Mesendoderm (in vitro differentiated cells): ENCODE measurements around the gene PTTG1IP2.
A peak's percentile ranks its signal among the peaks of the same experiment; 100 is the strongest.

Experiments used
- DNase-seq: peaks from one replicate; pipeline ENCODE4 v3.0.0; 2013
- H2AK5ac ChIP-seq: 2 replicates; pipeline ENCODE4 v1.6.1; 2013; ENCODE audit warnings: low read length, inconsistent platforms
- H2BK120ac ChIP-seq: 2 replicates; pipeline ENCODE4 v1.6.1; 2013; ENCODE audit warnings: low read depth, mild to moderate bottlenecking, low read length, moderate library complexity, mixed read lengths
- H2BK15ac ChIP-seq: replicated peaks from 2 replicates; pipeline ENCODE4 v1.6.1; 2013; ENCODE audit warnings: low read depth, mild to moderate bottlenecking, moderate library complexity
- H2BK5ac ChIP-seq: 2 replicates; pipeline ENCODE4 v1.6.1; 2013; ENCODE audit warnings: low read length, inconsistent platforms
- H3K18ac ChIP-seq: 2 replicates; pipeline ENCODE4 v1.6.1; 2013; ENCODE audit warnings: mild to moderate bottlenecking, low read length, mixed read lengths
- H3K23ac ChIP-seq: one replicate; pipeline ENCODE4 v1.6.1; 2013; ENCODE audit warnings: low read length
- H3K27ac ChIP-seq: 2 replicates; pipeline ENCODE4 v1.5.1; 2013; ENCODE audit warnings: low read depth, mild to moderate bottlenecking, inconsistent platforms, low read length, moderate library complexity
- H3K27me3 ChIP-seq: 2 replicates; pipeline ENCODE4 v1.6.1; 2013; ENCODE audit warnings: low read length, control low read depth, mild to moderate bottlenecking, inconsistent platforms; ENCODE audit not compliant: insufficient read depth, poor library complexity
- H3K36me3 ChIP-seq: 2 replicates; pipeline ENCODE4 v1.6.1; 2013; ENCODE audit warnings: low read length, inconsistent platforms; ENCODE audit not compliant: control insufficient read depth, insufficient read depth
- H3K4ac ChIP-seq: one replicate; pipeline ENCODE4 v1.6.1; 2013; ENCODE audit warnings: low read depth, mild to moderate bottlenecking, low read length, moderate library complexity
- H3K4me1 ChIP-seq: 2 replicates; pipeline ENCODE4 v1.6.1; 2013; ENCODE audit warnings: low read depth, low read length, inconsistent platforms; ENCODE audit not compliant: control insufficient read depth
- H3K4me2 ChIP-seq: 2 replicates; pipeline ENCODE4 v1.6.1; 2013; ENCODE audit warnings: low read length
- H3K4me3 ChIP-seq: 2 replicates; pipeline ENCODE4 v1.5.1; 2013; ENCODE audit warnings: mild to moderate bottlenecking, low read length
- H3K56ac ChIP-seq: one replicate; pipeline ENCODE4 v1.6.1; 2013; ENCODE audit warnings: low read length
- H3K79me1 ChIP-seq: 2 replicates; pipeline ENCODE4 v1.6.1; 2013; ENCODE audit warnings: low read length, inconsistent platforms
- H3K79me2 ChIP-seq: 2 replicates; pipeline ENCODE4 v1.6.1; 2013; ENCODE audit warnings: mild to moderate bottlenecking, low read length; ENCODE audit not compliant: control insufficient read depth, insufficient read depth
- H3K9ac ChIP-seq: 2 replicates; pipeline ENCODE4 v1.6.1; 2013; ENCODE audit warnings: low read length, inconsistent platforms
- H4K5ac ChIP-seq: one replicate; pipeline ENCODE4 v1.6.1; 2013; ENCODE audit warnings: low read length
- H4K8ac ChIP-seq: one replicate; pipeline ENCODE4 v1.6.1; 2013; ENCODE audit warnings: low read depth, mild to moderate bottlenecking, control low read depth, low read length, moderate library complexity
- WGBS: extraction: QIAGEN DNeasy Blood & Tissue Kit; methylation state at CpG from one replicate; pipeline ENCODE4 v1.1.7; 2013; ENCODE audit warnings: low lambda C conversion rate, missing lambda C conversion rate; ENCODE audit not compliant: insufficient coverage; ENCODE audit errors: extremely low coverage; 5-methylcytosine and 5-hydroxymethylcytosine counted together

Gene PTTG1IP2

DNA sequence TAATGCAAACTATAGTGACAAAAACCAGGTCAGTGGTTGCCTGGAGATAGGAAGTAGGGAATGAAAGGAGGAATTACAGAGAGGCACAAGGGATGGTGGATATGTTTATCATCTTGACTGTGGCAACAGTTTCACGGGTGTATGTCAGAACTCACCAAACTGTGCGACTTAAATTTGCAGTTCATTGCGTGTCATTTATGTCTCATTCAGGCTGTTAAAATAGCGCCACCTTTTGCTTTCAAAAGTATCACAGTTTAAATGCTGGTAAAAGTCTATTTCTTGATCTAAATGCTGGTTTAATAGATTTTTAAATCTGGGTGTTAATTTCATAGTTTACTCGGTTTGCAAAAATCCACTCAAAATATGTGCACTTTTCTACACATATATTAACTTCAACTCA is 51.0 kb downstream of the PTTG1IP2 start:
- no peak overlapping the region for H3K23ac ChIP-seq
- H3K27ac ChIP-seq, result no peak overlapping the region
- no peaks in the 10 kb centered on the region for H3K4me1 ChIP-seq
- no peaks in the 10 kb centered on the region for H3K27me3 ChIP-seq
- H3K4ac ChIP-seq, result no peak overlapping the region
- no peak overlapping the region for H2BK120ac ChIP-seq
- no peak overlapping the region for H3K56ac ChIP-seq
- no peak overlapping the region for H2BK15ac ChIP-seq
- H2BK5ac ChIP-seq, result no peak overlapping the region
- no peak overlapping the region for H3K18ac ChIP-seq
- H3K4me3 ChIP-seq, result no peak overlapping the region
- DNase-seq, result peak; percentile 11
- H2AK5ac ChIP-seq, result no peak overlapping the region
- no peaks in the 10 kb centered on the region for H3K36me3 ChIP-seq
- H3K79me1 ChIP-seq, result no peaks in the 10 kb centered on the region
- 100% methylated on average over 1 of the region's 5 CpGs for WGBS
- H4K5ac ChIP-seq, result no peak overlapping the region
- H4K8ac ChIP-seq, result no peak overlapping the region
- no peaks in the 10 kb centered on the region for H3K79me2 ChIP-seq
- no peak overlapping the region for H3K9ac ChIP-seq
- H3K4me2 ChIP-seq, result no peak overlapping the region

DNA sequence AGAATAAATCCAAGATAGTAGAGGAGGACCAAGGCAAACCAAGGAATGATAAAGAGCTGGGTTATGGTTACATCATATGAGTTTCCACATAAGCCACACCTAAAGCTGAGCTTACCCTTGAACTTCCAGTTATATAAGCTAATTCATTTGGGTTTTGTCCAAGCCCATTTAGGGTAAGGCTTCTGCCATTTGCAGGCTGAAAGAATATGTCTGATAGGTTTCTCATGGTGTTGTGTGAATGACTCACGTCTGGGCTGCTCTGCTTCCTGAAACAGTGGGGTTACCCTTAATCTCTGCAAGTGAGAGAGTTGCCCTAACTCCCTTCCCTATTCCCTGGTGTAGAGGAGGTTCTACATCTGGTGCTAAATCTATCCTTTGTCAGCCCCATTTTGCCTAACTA is 60.8 kb downstream of the PTTG1IP2 start:
- Histone ChIP-seq H3K27me3 (no peaks in the 10 kb centered on the region), H3K4me3 (no peak overlapping the region), H4K5ac (no peak overlapping the region), H2BK120ac (no peak overlapping the region), H3K79me2 (no peaks in the 10 kb centered on the region), H3K36me3 (no peaks in the 10 kb centered on the region), H3K18ac (no peak overlapping the region), H3K4me1 (no peaks in the 10 kb centered on the region), H3K9ac (no peak overlapping the region), H3K27ac (no peak overlapping the region), H4K8ac (no peak overlapping the region), H2BK15ac (no peak overlapping the region), H3K79me1 (no peaks in the 10 kb centered on the region), H3K4ac (no peak overlapping the region), H2AK5ac (no peak overlapping the region), H3K4me2 (no peak overlapping the region), H3K56ac (no peak overlapping the region), H3K23ac (no peak overlapping the region), H2BK5ac (no peak overlapping the region)
- peak; percentile 7 for DNase-seq
- WGBS, result no CpG with 5 or more reads among the region's 1 CpG

DNA sequence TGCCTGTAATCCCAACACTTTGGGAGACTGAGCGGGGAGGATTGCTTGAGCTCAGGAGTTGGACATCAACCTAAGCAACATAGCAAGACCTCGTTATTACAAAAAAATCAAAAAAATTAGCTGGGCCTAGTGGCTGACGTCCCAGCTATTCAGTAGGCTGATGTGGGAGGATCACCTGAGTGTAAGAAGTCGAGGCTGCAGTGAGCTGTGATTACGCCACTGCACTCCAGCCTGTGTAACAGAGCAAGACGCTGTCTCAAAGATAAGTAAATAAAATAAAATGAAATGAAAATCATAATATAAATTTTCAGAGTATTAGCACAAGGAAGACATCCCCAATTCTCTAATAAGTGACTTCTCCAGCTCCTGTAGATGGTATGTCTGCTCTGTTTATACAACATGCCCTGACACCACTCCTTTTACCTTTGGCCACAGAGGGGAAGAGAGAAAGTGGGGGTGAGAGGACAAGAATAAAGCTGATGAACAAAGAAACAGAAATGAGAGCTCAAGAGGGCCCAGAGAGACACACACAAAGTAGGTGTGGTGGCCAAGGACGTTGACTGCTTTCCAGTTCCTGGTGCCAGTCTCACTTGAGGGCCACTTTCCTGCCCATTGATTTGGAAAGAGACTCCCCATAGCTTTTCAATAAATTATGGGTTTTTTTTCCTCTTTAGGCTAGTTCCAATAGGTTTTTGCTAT is 62.9 kb downstream of the PTTG1IP2 start:
- H3K18ac ChIP-seq, result no peak overlapping the region
- H3K4me1 ChIP-seq, result no peaks in the 10 kb centered on the region
- no peak overlapping the region for H3K56ac ChIP-seq
- no peak overlapping the region for H4K8ac ChIP-seq
- H3K4me3 ChIP-seq, result no peak overlapping the region
- H2BK15ac ChIP-seq, result no peak overlapping the region
- H2AK5ac ChIP-seq, result no peak overlapping the region
- H3K4ac ChIP-seq, result no peak overlapping the region
- no peaks in the 10 kb centered on the region for H3K79me2 ChIP-seq
- WGBS, result no CpG with 5 or more reads among the region's 7 CpGs
- H3K27ac ChIP-seq, result no peak overlapping the region
- no peak overlapping the region for H2BK5ac ChIP-seq
- H3K79me1 ChIP-seq, result no peaks in the 10 kb centered on the region
- no peak overlapping the region for H4K5ac ChIP-seq
- no peak for DNase-seq
- H3K23ac ChIP-seq, result no peak overlapping the region
- H3K4me2 ChIP-seq, result no peak overlapping the region
- no peak overlapping the region for H2BK120ac ChIP-seq
- no peaks in the 10 kb centered on the region for H3K27me3 ChIP-seq
- H3K9ac ChIP-seq, result no peak overlapping the region
- H3K36me3 ChIP-seq, result no peaks in the 10 kb centered on the region

DNA sequence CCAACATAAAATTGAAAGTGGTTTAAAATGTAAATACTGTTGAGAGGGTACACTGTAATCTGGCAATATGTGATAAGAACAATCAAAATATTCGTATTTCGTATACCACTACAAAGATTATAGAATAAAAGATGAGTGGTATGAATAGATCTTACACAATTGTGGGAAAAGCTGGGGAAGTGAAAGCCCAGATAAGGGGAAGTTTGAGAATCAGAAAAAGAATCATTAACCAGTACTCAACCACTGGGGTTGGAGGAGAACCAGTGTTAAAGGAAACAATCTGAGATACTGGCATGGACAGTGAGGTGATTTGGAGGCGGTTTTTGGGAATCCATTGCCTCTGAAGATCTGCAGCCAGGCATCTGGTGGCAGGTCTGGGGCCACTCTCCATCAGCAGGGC is 67.0 kb downstream of the PTTG1IP2 start:
- no peak overlapping the region for H2AK5ac ChIP-seq
- H3K36me3 ChIP-seq, result no peaks in the 10 kb centered on the region
- H3K79me1 ChIP-seq, result no peaks in the 10 kb centered on the region
- H3K4me1 ChIP-seq, result no peaks in the 10 kb centered on the region
- H3K79me2 ChIP-seq, result no peaks in the 10 kb centered on the region
- no peaks in the 10 kb centered on the region for H3K27me3 ChIP-seq
- DNase-seq, result no peak
- no peak overlapping the region for H3K56ac ChIP-seq
- no peak overlapping the region for H3K23ac ChIP-seq
- H2BK5ac ChIP-seq, result no peak overlapping the region
- no CpG with 5 or more reads among the region's 3 CpGs for WGBS
- H3K4me3 ChIP-seq, result no peak overlapping the region
- H2BK120ac ChIP-seq, result no peak overlapping the region
- no peak overlapping the region for H2BK15ac ChIP-seq
- H3K27ac ChIP-seq, result no peak overlapping the region
- no peak overlapping the region for H4K8ac ChIP-seq
- H4K5ac ChIP-seq, result no peak overlapping the region
- H3K4ac ChIP-seq, result no peak overlapping the region
- no peak overlapping the region for H3K9ac ChIP-seq
- no peak overlapping the region for H3K4me2 ChIP-seq
- no peak overlapping the region for H3K18ac ChIP-seq

DNA sequence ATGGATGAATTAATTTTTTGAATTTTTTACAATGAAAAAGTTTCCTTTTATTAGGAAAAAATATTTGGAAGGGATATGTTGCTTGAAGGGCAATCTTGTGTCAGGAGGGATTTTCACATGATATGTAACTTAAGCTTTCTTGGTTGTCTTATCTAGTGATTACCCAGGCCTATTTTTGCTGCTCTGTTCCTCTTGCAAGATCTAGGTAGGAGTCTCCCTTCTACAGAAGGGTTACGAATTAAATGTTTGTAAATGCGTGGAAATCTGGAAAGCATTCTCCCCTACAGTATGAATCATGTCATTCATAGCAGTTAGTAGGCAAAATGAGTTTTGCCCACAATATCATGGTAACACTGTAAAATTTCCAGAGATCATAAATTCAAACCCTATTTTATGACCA is 69.0 kb downstream of the PTTG1IP2 start:
- no peak for DNase-seq
- H3K79me1 ChIP-seq, result no peaks in the 10 kb centered on the region
- no peaks in the 10 kb centered on the region for H3K27me3 ChIP-seq
- H3K4me3 ChIP-seq, result no peak overlapping the region
- no peaks in the 10 kb centered on the region for H3K4me1 ChIP-seq
- H3K4me2 ChIP-seq, result no peak overlapping the region
- no peak overlapping the region for H3K23ac ChIP-seq
- no peak overlapping the region for H3K18ac ChIP-seq
- no peak overlapping the region for H2BK15ac ChIP-seq
- H3K36me3 ChIP-seq, result no peaks in the 10 kb centered on the region
- H2BK120ac ChIP-seq, result no peak overlapping the region
- no peak overlapping the region for H4K5ac ChIP-seq
- H2BK5ac ChIP-seq, result no peak overlapping the region
- H3K4ac ChIP-seq, result no peak overlapping the region
- no peak overlapping the region for H3K27ac ChIP-seq
- H3K56ac ChIP-seq, result no peak overlapping the region
- no peaks in the 10 kb centered on the region for H3K79me2 ChIP-seq
- H3K9ac ChIP-seq, result no peak overlapping the region
- no peak overlapping the region for H4K8ac ChIP-seq
- WGBS, result no CpG with 5 or more reads among the region's 2 CpGs
- no peak overlapping the region for H2AK5ac ChIP-seq

DNA sequence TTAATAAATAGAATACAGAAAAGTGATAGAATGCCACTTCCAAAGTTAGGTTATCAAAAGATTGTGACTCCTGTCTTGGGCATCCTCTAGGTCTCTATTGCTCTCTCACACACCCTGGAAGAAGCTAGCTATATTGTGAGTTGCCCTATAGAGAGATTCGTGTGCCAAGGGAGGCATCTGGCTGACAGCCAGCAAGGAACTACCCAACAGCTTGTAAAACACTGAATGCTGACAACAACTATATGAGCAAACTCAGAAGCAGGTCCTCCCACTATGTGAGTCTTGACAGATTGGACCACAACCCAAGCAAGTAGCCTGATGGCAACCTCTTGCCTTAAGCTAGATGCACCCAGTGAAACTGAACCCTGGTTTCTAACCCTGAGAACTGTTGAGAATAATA is 71.0 kb downstream of the PTTG1IP2 start:
- Histone ChIP-seq H4K5ac (no peak overlapping the region), H3K4ac (no peak overlapping the region), H3K56ac (no peak overlapping the region), H2BK5ac (no peak overlapping the region), H3K36me3 (no peaks in the 10 kb centered on the region), H4K8ac (no peak overlapping the region), H2BK120ac (no peak overlapping the region), H3K18ac (no peak overlapping the region), H3K4me3 (no peak overlapping the region), H3K4me1 (no peaks in the 10 kb centered on the region), H3K27ac (no peak overlapping the region), H3K4me2 (no peak overlapping the region), H2AK5ac (no peak overlapping the region), H3K27me3 (no peaks in the 10 kb centered on the region), H2BK15ac (no peak overlapping the region), H3K9ac (no peak overlapping the region), H3K23ac (no peak overlapping the region), H3K79me2 (no peaks in the 10 kb centered on the region), H3K79me1 (no peaks in the 10 kb centered on the region)
- no peak for DNase-seq
- WGBS, result no CpG with 5 or more reads among the region's 1 CpG
